Naive thymus-derived CD4-positive, alpha-beta T cell (primary cell): ENCODE data around the gene EPHB1. TPM values are rescaled to one million over a fixed set of nuclear protein-coding genes. Genes with fewer than 3 reads are reported as not detected.

Experiments used
- ATAC-seq: fragments of 150-1000 bp; cut with Tn5 transposase; 2 replicates; pipeline ENCODE4 v1.10.0; 2021; ENCODE audit warnings: mild to moderate bottlenecking, moderate library complexity
- CTCF ChIA-PET: fragments of 350-600 bp; sonication (Branson Sonifier 250); formaldehyde crosslinking; loops from one replicate; lab custom pipeline; 2021; ENCODE audit warnings: antibody characterized with exemption; lab: Charles Lee
- POLR2A ChIA-PET: fragments of 350-600 bp; sonication (Branson Sonifier 250); formaldehyde crosslinking; loops from one replicate; lab custom pipeline; 2021; ENCODE audit warnings: antibody characterized with exemption, inconsistent platforms; lab: Charles Lee
- DNase-seq, 9 donors: peaks; one replicate each; pipeline versions ENCODE4 v3.0.0 to v3.0.0-alpha.2; 2020 to 2022; ENCODE audit warnings: mixed read lengths in 1 of 9
- H3K27ac ChIP-seq: one replicate; pipeline ENCODE4 v1.7.0; 2013; ENCODE audit warnings: mild to moderate bottlenecking, low read depth, low read length, moderate library complexity
- H3K27me3 ChIP-seq, 2 donors: one replicate each; pipeline ENCODE4 v1.7.0; 2013; ENCODE audit warnings: low read length in 2 of 2, mild to moderate bottlenecking in 2 of 2, moderate library complexity in 2 of 2; ENCODE audit not compliant: control insufficient read depth in 2 of 2, insufficient read depth in 2 of 2
- H3K36me3 ChIP-seq, 3 experiments: 1 replicate in 2 of 3; 2 replicates in 1 of 3; pipeline ENCODE4 v1.7.0; 2013; ENCODE audit warnings: low read length in 3 of 3, mild to moderate bottlenecking in 3 of 3, moderate library complexity in 1 of 3; ENCODE audit not compliant: insufficient read depth in 3 of 3, control insufficient read depth in 2 of 3
- H3K4me1 ChIP-seq, 2 donors: one replicate each; pipeline ENCODE4 v1.7.0; 2013; ENCODE audit warnings: low read length in 2 of 2, mild to moderate bottlenecking in 2 of 2, moderate library complexity in 1 of 2; ENCODE audit not compliant: control insufficient read depth in 2 of 2, insufficient read depth in 2 of 2
- H3K4me3 ChIP-seq: 2 replicates; pipeline ENCODE4 v1.7.0; 2013; ENCODE audit warnings: mild to moderate bottlenecking, low read length
- H3K9me3 ChIP-seq, 3 experiments: 1 replicate in 2 of 3; 2 replicates in 1 of 3; pipeline ENCODE4 v1.7.0; 2013; ENCODE audit warnings: low read length in 3 of 3; ENCODE audit not compliant: control insufficient read depth in 2 of 3
- H3K27ac Mint-ChIP-seq, 9 donors: one replicate each; pipeline ENCODE4 v1.8.0; 2020 to 2022; ENCODE audit warnings: mixed read lengths in 9 of 9, mild to moderate bottlenecking in 8 of 9, moderate library complexity in 5 of 9, inconsistent platforms in 2 of 9
- H3K27me3 Mint-ChIP-seq, 5 donors: one replicate each; pipeline ENCODE4 v1.8.0; 2021 to 2022; ENCODE audit warnings: mixed read lengths in 5 of 5, mild to moderate bottlenecking in 1 of 5
- H3K36me3 Mint-ChIP-seq, 5 donors: one replicate each; pipeline ENCODE4 v1.8.0; 2020 to 2022; ENCODE audit warnings: mixed read lengths in 5 of 5, mild to moderate bottlenecking in 3 of 5, inconsistent platforms in 1 of 5
- H3K4me1 Mint-ChIP-seq, 7 donors: one replicate each; pipeline ENCODE4 v1.8.0; 2020 to 2022; ENCODE audit warnings: mixed read lengths in 7 of 7, mild to moderate bottlenecking in 3 of 7, inconsistent platforms in 1 of 7
- H3K4me3 Mint-ChIP-seq, 10 donors: one replicate each; pipeline ENCODE4 v1.8.0; 2020 to 2022; ENCODE audit warnings: mild to moderate bottlenecking in 10 of 10, mixed read lengths in 10 of 10, moderate library complexity in 6 of 10, inconsistent platforms in 2 of 10
- H3K9me3 Mint-ChIP-seq, 11 donors: one replicate each; pipeline ENCODE4 v1.8.0; 2020 to 2022; ENCODE audit warnings: mixed read lengths in 11 of 11, mild to moderate bottlenecking in 4 of 11, inconsistent platforms in 1 of 11, moderate library complexity in 1 of 11
- intact Hi-C, 2 donors: fragments of 100-400 bp; cut with micrococcal nuclease; formaldehyde crosslinking; loops; one replicate each; pipeline ENCODE4 v1.15.1; 2023
- polyA plus RNA-seq, 2 donors: library from polyadenylated mRNA; unstranded; fragments of 300-500 nt; fragmentation: Illumina TruSeq; gene quantifications; one replicate each; pipeline ENCODE4 v1.2.3, GENCODE V29; 2021
- total RNA-seq, 6 experiments: library from RNA in 5 of 6; stranded (reverse) in 5 of 6; gene quantifications; 1 replicate in 5 of 6; 2 replicates in 1 of 6; pipeline ENCODE4 v1.2.3 and lab custom pipeline; 2021 to 2026

The EPHB1 gene
- total and polyA plus RNA-seq, 7 experiments from 2014 or later = 1.6 to 2.2 (median 1.8) TPM; not detected in 4

- Mint-ChIP-seq H3K27me3 (peaks cover 0 to 21% (median 2%) of the 10 kb centered on the region in 5 donors), H3K9me3 (peaks cover 0 to 38% (median 13%) of the 10 kb centered on the region in 11 donors), H3K4me3 (no peak overlapping the region), H3K27ac (no peak overlapping the region), H3K36me3 (peaks cover 0 to 3% (median 0%) of the 10 kb centered on the region in 5 donors), H3K4me1 (no peaks in the 10 kb centered on the region)
- Histone ChIP-seq H3K9me3 (peaks cover 0 to 1% (median 0%) of the 10 kb centered on the region in 3 experiments), H3K4me3 (no peak overlapping the region), H3K27me3 (no peaks in the 10 kb centered on the region), H3K4me1 (no peaks in the 10 kb centered on the region), H3K36me3 (no peaks in the 10 kb centered on the region), H3K27ac (no peak overlapping the region)
- intact Hi-C loops = no loop called here
- CTCF ChIA-PET = no interaction called here
- ATAC-seq = no peak
- POLR2A ChIA-PET = no interaction called here
- no peak for DNase-seq
Measured at GRCh38 chr3:134839422-134839821, 44.4 kb downstream of the EPHB1 start.

GRCh38 chr3:134839990-134840389 is 44.9 kb downstream of the EPHB1 start:
- Mint-ChIP-seq H3K4me3 (no peak overlapping the region), H3K9me3 (peaks cover 0 to 44% (median 16%) of the 10 kb centered on the region in 11 donors), H3K27ac (no peak overlapping the region), H3K4me1 (no peaks in the 10 kb centered on the region), H3K27me3 (peaks cover 0 to 21% (median 2%) of the 10 kb centered on the region in 5 donors), H3K36me3 (peaks cover 0 to 9% (median 0%) of the 10 kb centered on the region in 5 donors)
- Histone ChIP-seq H3K36me3 (no peaks in the 10 kb centered on the region), H3K4me1 (no peaks in the 10 kb centered on the region), H3K27ac (no peak overlapping the region), H3K9me3 (peaks cover 0 to 5% (median 0%) of the 10 kb centered on the region in 3 experiments), H3K4me3 (no peak overlapping the region), H3K27me3 (no peaks in the 10 kb centered on the region)
- ATAC-seq = peak; percentile 24
- no peak for DNase-seq
- intact Hi-C loops = no loop called here
- ChIA-PET POLR2A (no interaction called here), CTCF (no interaction called here)

DNA sequence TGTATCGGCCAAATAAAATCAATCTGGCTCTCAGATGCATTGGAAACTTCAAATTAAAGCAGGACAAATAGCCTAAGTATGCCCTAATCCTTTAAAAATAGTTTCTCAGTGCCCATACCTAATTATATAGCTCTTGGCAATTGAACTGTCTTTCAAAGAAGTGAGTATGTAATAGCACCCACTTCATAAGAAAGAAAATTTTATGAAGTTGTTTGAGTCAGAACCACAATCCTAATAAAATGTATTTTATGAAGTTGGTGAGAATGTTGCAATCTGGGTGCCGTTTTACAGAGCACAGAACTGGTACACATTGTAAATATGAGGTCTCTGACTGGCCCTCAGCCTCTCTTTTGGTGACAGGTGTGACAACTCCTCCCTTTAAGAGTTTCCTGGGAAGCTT is 45.4 kb downstream of the EPHB1 start:
- Mint-ChIP-seq H3K27me3 (peaks cover 0 to 22% (median 2%) of the 10 kb centered on the region in 5 donors), H3K27ac (no peak overlapping the region), H3K4me1 (no peaks in the 10 kb centered on the region), H3K9me3 (peaks cover 2 to 45% (median 16%) of the 10 kb centered on the region in 11 donors), H3K36me3 (peaks cover 0 to 9% (median 0%) of the 10 kb centered on the region in 5 donors), H3K4me3 (no peak overlapping the region)
- H3K27ac ChIP-seq = no peak overlapping the region
- ATAC-seq (no peak), DNase-seq (no peak)
- intact Hi-C loops = no loop called here
- CTCF ChIA-PET = no interaction called here
- peaks cover 0 to 5% (median 0%) of the 10 kb centered on the region in 3 experiments for H3K9me3 ChIP-seq
- POLR2A ChIA-PET = no interaction called here
- no peaks in the 10 kb centered on the region for H3K4me1 ChIP-seq
- H3K27me3 ChIP-seq = no peaks in the 10 kb centered on the region
- H3K4me3 ChIP-seq = no peak overlapping the region
- H3K36me3 ChIP-seq = no peaks in the 10 kb centered on the region

DNA sequence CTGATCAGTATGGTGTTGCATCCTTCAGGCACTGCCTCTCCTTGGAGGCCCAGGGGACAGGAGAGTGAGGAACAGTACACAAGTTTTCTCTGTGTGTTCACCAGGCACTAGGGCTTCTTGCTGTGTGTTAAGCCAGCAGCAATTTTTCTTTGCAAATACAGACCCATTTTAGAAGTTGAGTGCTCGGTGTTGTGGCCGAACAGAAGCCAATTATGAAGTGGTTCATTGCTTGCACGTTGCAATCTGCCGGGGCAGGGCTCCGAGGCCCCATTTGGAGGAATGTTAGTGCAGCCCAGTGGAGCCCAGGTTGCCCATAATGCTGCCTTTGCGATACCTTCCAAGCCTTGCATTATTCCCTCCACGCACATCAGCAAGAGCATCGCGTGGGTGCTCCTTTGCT is 51.0 kb downstream of the EPHB1 start:
- CTCF ChIA-PET = no interaction called here
- POLR2A ChIA-PET = no interaction called here
- H3K27me3 Mint-ChIP-seq = peaks cover 0 to 24% (median 0%) of the 10 kb centered on the region in 5 donors
- H3K4me1 Mint-ChIP-seq = no peaks in the 10 kb centered on the region
- Histone ChIP-seq H3K9me3 (peaks cover 0 to 5% (median 0%) of the 10 kb centered on the region in 3 experiments), H3K27ac (no peak overlapping the region), H3K4me1 (no peaks in the 10 kb centered on the region), H3K27me3 (no peaks in the 10 kb centered on the region), H3K36me3 (no peaks in the 10 kb centered on the region), H3K4me3 (no peak overlapping the region)
- peaks cover 0 to 13% (median 0%) of the 10 kb centered on the region in 5 donors for H3K36me3 Mint-ChIP-seq
- ATAC-seq (no peak), DNase-seq (no peak)
- intact Hi-C loops = no loop called here
- no peak overlapping the region for H3K4me3 Mint-ChIP-seq
- peaks cover 3 to 36% (median 16%) of the 10 kb centered on the region in 11 donors for H3K9me3 Mint-ChIP-seq
- H3K27ac Mint-ChIP-seq = no peak overlapping the region

GRCh38 chr3:134846911-134847317 is 51.9 kb downstream of the EPHB1 start:
- Mint-ChIP-seq H3K4me1 (no peaks in the 10 kb centered on the region), H3K36me3 (peaks cover 0 to 13% (median 0%) of the 10 kb centered on the region in 5 donors), H3K9me3 (peaks cover 3 to 30% (median 15%) of the 10 kb centered on the region in 11 donors), H3K4me3 (no peak overlapping the region), H3K27me3 (peaks cover 0 to 24% (median 0%) of the 10 kb centered on the region in 5 donors), H3K27ac (no peak overlapping the region)
- CTCF ChIA-PET = no interaction called here
- Histone ChIP-seq H3K4me3 (no peak overlapping the region), H3K36me3 (no peaks in the 10 kb centered on the region), H3K4me1 (no peaks in the 10 kb centered on the region), H3K27ac (no peak overlapping the region), H3K27me3 (no peaks in the 10 kb centered on the region), H3K9me3 (peaks cover 0 to 5% (median 0%) of the 10 kb centered on the region in 3 experiments)
- intact Hi-C loops = no loop called here
- POLR2A ChIA-PET = no interaction called here
- ATAC-seq (no peak), DNase-seq (no peak)

GRCh38 chr3:134847349-134847748 is 52.3 kb downstream of the EPHB1 start:
- H3K4me1 ChIP-seq = no peaks in the 10 kb centered on the region
- H3K36me3 ChIP-seq = no peaks in the 10 kb centered on the region
- H3K27me3 ChIP-seq = no peaks in the 10 kb centered on the region
- no peak overlapping the region for H3K4me3 Mint-ChIP-seq
- H3K27ac ChIP-seq = no peak overlapping the region
- H3K9me3 Mint-ChIP-seq = peaks cover 3 to 27% (median 13%) of the 10 kb centered on the region in 11 donors
- no peak overlapping the region for H3K4me3 ChIP-seq
- peaks cover 0 to 13% (median 0%) of the 10 kb centered on the region in 5 donors for H3K36me3 Mint-ChIP-seq
- POLR2A ChIA-PET = no interaction called here
- ATAC-seq (no peak), DNase-seq (no peak)
- intact Hi-C loops = no loop called here
- H3K27ac Mint-ChIP-seq = no peak overlapping the region
- peaks cover 0 to 1% (median 0%) of the 10 kb centered on the region in 7 donors for H3K4me1 Mint-ChIP-seq
- H3K27me3 Mint-ChIP-seq = peaks cover 0 to 24% (median 0%) of the 10 kb centered on the region in 5 donors
- peaks cover 0 to 5% (median 0%) of the 10 kb centered on the region in 3 experiments for H3K9me3 ChIP-seq
- CTCF ChIA-PET = no interaction called here

GRCh38 chr3:134849561-134849960 is 54.5 kb downstream of the EPHB1 start:
- no peak for ATAC-seq
- H3K27me3 ChIP-seq = no peaks in the 10 kb centered on the region

More at GRCh38 chr3:134849561-134849960, 54.5 kb downstream of the EPHB1 start:
- Mint-ChIP-seq H3K27ac (no peak overlapping the region), H3K4me3 (no peak overlapping the region), H3K4me1 (peaks cover 0 to 14% (median 0%) of the 10 kb centered on the region in 7 donors), H3K27me3 (peaks cover 0 to 24% (median 0%) of the 10 kb centered on the region in 5 donors), H3K9me3 (peaks cover 0 to 6% (median 3%) of the 10 kb centered on the region in 11 donors), H3K36me3 (peaks cover 0 to 8% (median 0%) of the 10 kb centered on the region in 5 donors)
- H3K4me1 ChIP-seq = no peaks in the 10 kb centered on the region
- no peak overlapping the region for H3K4me3 ChIP-seq
- CTCF ChIA-PET = no interaction called here
- POLR2A ChIA-PET = no interaction called here
- DNase-seq = no peak
- H3K27ac ChIP-seq = no peak overlapping the region
- intact Hi-C loops = no loop called here
- no peaks in the 10 kb centered on the region for H3K36me3 ChIP-seq
- H3K9me3 ChIP-seq = peaks cover 0 to 3% (median 0%) of the 10 kb centered on the region in 3 experiments
